WTC11 (cell line): ENCODE measurements around the gene UPF2. TPM values are rescaled to one million over a fixed set of nuclear protein-coding genes. Genes with fewer than 3 reads are reported as not detected.

ENCODE experiments used
- ATAC-seq: fragments of 200-7000 bp; cut with Tn5 transposase; 2 replicates; pipeline ENCODE4 v1.10.0; 2021; ENCODE audit warnings: mild to moderate bottlenecking, moderate library complexity
- CTCF ChIA-PET: fragments of 300-600 bp; sonication (Branson Sonifier 250); formaldehyde crosslinking; loops from one replicate; lab custom pipeline; 2021; ENCODE audit warnings: antibody characterized with exemption; lab: Charles Lee
- POLR2A ChIA-PET: fragments of 350-600 bp; sonication (Branson Sonifier 250); formaldehyde crosslinking; loops from one replicate; lab custom pipeline; 2021; ENCODE audit warnings: antibody characterized with exemption; lab: Charles Lee
- DNase-seq: peaks from one replicate; pipeline ENCODE4 v3.0.0; 2021; ENCODE audit warnings: low spot score
- H3K27ac Mint-ChIP-seq: 2 replicates; pipeline ENCODE4 v1.8.0; 2021; ENCODE audit warnings: mixed read lengths
- H3K27me3 Mint-ChIP-seq: 2 replicates; pipeline ENCODE4 v1.8.0; 2021; ENCODE audit warnings: low read depth, mild to moderate bottlenecking, moderate library complexity, mixed read lengths
- H3K36me3 Mint-ChIP-seq: 2 replicates; pipeline ENCODE4 v1.8.0; 2021; ENCODE audit warnings: mixed read lengths
- H3K4me1 Mint-ChIP-seq: 2 replicates; pipeline ENCODE4 v1.8.0; 2022; ENCODE audit warnings: mixed read lengths
- H3K4me3 Mint-ChIP-seq: 2 replicates; pipeline ENCODE4 v1.8.0; 2021; ENCODE audit warnings: mild to moderate bottlenecking, moderate library complexity, mixed read lengths
- H3K9me3 Mint-ChIP-seq: 2 replicates; pipeline ENCODE4 v1.8.0; 2021; ENCODE audit warnings: mixed read lengths
- AFF4 ChIP-seq: sonication (generic); formaldehyde crosslinking; IDR thresholded peaks from 2 replicates; pipeline ENCODE4 v1.8.1; 2023; ENCODE audit warnings: mild to moderate bottlenecking, missing genetic modification reagents, borderline replicate concordance
- CDX4 ChIP-seq: fragments of 250-450 bp; sonication (Bioruptor Pico); IDR thresholded peaks from 2 replicates; pipeline ENCODE4 v1.9.0; 2021; ENCODE audit warnings: moderate library complexity, mild to moderate bottlenecking, inconsistent platforms, borderline replicate concordance
- ETV6 ChIP-seq: sonication (generic); formaldehyde crosslinking; IDR thresholded peaks from 2 replicates; pipeline ENCODE4 v1.8.1; 2022; ENCODE audit warnings: mild to moderate bottlenecking, missing genetic modification reagents
- HMGXB4 ChIP-seq: sonication (generic); formaldehyde crosslinking; IDR thresholded peaks from 2 replicates; pipeline ENCODE4 v1.8.1; 2023; ENCODE audit warnings: mild to moderate bottlenecking, moderate library complexity, missing genetic modification reagents
- MYBL2 ChIP-seq: sonication (generic); formaldehyde crosslinking; IDR thresholded peaks from 2 replicates; pipeline ENCODE4 v1.8.1; 2023; ENCODE audit warnings: mild to moderate bottlenecking, moderate library complexity, missing genetic modification reagents
- NFATC4 ChIP-seq: fragments of 250-450 bp; sonication (Bioruptor Pico); IDR thresholded peaks from 2 replicates; pipeline ENCODE4 v1.9.0; 2021; ENCODE audit warnings: mild to moderate bottlenecking
- RORB ChIP-seq: fragments of 250-450 bp; sonication (Bioruptor Pico); IDR thresholded peaks from 2 replicates; pipeline ENCODE4 v1.9.0; 2021; ENCODE audit warnings: mild to moderate bottlenecking
- ZNF232 ChIP-seq: sonication (generic); formaldehyde crosslinking; IDR thresholded peaks from 2 replicates; pipeline ENCODE4 v1.8.0; 2022; ENCODE audit warnings: mild to moderate bottlenecking, missing genetic modification reagents
- ZNF423 ChIP-seq: fragments of 250-450 bp; sonication (Bioruptor Pico); IDR thresholded peaks from 2 replicates; pipeline ENCODE4 v2.1.2; 2022; ENCODE audit warnings: mild to moderate bottlenecking, moderate library complexity
- total RNA-seq: library from RNA; stranded (reverse); gene quantifications from 3 replicates; pipeline ENCODE4 v1.2.3, GENCODE V29; 2021
- TF ChIP-seq, protein P1 (sequence below): fragments of 250-450 bp; sonication (Bioruptor Pico); IDR thresholded peaks from 2 replicates; pipeline ENCODE4 v2.1.2; 2022; ENCODE audit warnings: mild to moderate bottlenecking, moderate library complexity
- TF ChIP-seq, protein P2 (sequence below): sonication (generic); formaldehyde crosslinking; IDR thresholded peaks from 2 replicates; pipeline ENCODE4 v1.8.1; 2022; ENCODE audit warnings: mild to moderate bottlenecking, missing genetic modification reagents, moderate library complexity, borderline replicate concordance
- TF ChIP-seq, protein P3 (sequence below): sonication (generic); formaldehyde crosslinking; IDR thresholded peaks from 2 replicates; pipeline ENCODE4 v1.8.1; 2023; ENCODE audit warnings: mild to moderate bottlenecking, missing genetic modification reagents
- TF ChIP-seq, protein P4 (sequence below): sonication (generic); formaldehyde crosslinking; IDR thresholded peaks from 2 replicates; pipeline ENCODE4 v1.8.1; 2023; ENCODE audit warnings: mild to moderate bottlenecking, missing genetic modification reagents
- TF ChIP-seq, protein P5 (sequence below): sonication (generic); formaldehyde crosslinking; IDR thresholded peaks from 2 replicates; pipeline ENCODE4 v1.8.0; 2022; ENCODE audit warnings: missing genetic modification reagents

UPF2 gene
- total RNA-seq, 1 experiment from 2014 or later: 24.3 TPM

GRCh38 chr10:12061124-12061523 lies 18.5 kb upstream of the UPF2 start:
- ATAC-seq (no peak), DNase-seq (no peak)
- POLR2A ChIA-PET: no interaction called here
- no peak overlapping the region for H3K4me3 Mint-ChIP-seq
- no peaks in the 10 kb centered on the region; the same call in 1 of the 2 replicates for H3K27me3 Mint-ChIP-seq
- H3K4me1 Mint-ChIP-seq: peaks cover 12% of the 10 kb centered on the region
- H3K9me3 Mint-ChIP-seq: no peaks in the 10 kb centered on the region
- no peak overlapping the region for H3K27ac Mint-ChIP-seq
- H3K36me3 Mint-ChIP-seq: no peaks in the 10 kb centered on the region
- CTCF ChIA-PET: interaction anchor here (0.6 kb wide), 1 partner anchor 1013 kb away, joined by 6 read pairs; no protein-coding TSS in a partner anchor
- no peak for TF ChIP-seq CDX4 (CRISPR knock-in tag)
- no peak for TF ChIP-seq ZNF232 (CRISPR knock-in tag)
- no peak for TF ChIP-seq ETV6
- no peak for TF ChIP-seq ZNF423 (CRISPR knock-in tag)
- TF ChIP-seq, protein P1, sequence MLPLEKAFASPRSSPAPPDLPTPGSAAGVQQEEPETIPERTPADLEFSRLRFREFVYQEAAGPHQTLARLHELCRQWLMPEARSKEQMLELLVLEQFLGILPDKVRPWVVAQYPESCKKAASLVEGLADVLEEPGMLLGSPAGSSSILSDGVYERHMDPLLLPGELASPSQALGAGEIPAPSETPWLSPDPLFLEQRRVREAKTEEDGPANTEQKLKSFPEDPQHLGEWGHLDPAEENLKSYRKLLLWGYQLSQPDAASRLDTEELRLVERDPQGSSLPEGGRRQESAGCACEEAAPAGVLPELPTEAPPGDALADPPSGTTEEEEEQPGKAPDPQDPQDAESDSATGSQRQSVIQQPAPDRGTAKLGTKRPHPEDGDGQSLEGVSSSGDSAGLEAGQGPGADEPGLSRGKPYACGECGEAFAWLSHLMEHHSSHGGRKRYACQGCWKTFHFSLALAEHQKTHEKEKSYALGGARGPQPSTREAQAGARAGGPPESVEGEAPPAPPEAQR (CRISPR knock-in tag): no peak
- TF ChIP-seq HMGXB4 (CRISPR knock-in tag): no peak
- TF ChIP-seq, protein P2, sequence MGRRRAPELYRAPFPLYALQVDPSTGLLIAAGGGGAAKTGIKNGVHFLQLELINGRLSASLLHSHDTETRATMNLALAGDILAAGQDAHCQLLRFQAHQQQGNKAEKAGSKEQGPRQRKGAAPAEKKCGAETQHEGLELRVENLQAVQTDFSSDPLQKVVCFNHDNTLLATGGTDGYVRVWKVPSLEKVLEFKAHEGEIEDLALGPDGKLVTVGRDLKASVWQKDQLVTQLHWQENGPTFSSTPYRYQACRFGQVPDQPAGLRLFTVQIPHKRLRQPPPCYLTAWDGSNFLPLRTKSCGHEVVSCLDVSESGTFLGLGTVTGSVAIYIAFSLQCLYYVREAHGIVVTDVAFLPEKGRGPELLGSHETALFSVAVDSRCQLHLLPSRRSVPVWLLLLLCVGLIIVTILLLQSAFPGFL: no peak
- TF ChIP-seq NFATC4 (CRISPR knock-in tag): no peak
- TF ChIP-seq, protein P3, sequence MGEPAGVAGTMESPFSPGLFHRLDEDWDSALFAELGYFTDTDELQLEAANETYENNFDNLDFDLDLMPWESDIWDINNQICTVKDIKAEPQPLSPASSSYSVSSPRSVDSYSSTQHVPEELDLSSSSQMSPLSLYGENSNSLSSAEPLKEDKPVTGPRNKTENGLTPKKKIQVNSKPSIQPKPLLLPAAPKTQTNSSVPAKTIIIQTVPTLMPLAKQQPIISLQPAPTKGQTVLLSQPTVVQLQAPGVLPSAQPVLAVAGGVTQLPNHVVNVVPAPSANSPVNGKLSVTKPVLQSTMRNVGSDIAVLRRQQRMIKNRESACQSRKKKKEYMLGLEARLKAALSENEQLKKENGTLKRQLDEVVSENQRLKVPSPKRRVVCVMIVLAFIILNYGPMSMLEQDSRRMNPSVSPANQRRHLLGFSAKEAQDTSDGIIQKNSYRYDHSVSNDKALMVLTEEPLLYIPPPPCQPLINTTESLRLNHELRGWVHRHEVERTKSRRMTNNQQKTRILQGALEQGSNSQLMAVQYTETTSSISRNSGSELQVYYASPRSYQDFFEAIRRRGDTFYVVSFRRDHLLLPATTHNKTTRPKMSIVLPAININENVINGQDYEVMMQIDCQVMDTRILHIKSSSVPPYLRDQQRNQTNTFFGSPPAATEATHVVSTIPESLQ: no peak
- TF ChIP-seq, protein P4, sequence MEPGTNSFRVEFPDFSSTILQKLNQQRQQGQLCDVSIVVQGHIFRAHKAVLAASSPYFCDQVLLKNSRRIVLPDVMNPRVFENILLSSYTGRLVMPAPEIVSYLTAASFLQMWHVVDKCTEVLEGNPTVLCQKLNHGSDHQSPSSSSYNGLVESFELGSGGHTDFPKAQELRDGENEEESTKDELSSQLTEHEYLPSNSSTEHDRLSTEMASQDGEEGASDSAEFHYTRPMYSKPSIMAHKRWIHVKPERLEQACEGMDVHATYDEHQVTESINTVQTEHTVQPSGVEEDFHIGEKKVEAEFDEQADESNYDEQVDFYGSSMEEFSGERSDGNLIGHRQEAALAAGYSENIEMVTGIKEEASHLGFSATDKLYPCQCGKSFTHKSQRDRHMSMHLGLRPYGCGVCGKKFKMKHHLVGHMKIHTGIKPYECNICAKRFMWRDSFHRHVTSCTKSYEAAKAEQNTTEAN (CRISPR knock-in tag): no peak
- TF ChIP-seq, protein P5, sequence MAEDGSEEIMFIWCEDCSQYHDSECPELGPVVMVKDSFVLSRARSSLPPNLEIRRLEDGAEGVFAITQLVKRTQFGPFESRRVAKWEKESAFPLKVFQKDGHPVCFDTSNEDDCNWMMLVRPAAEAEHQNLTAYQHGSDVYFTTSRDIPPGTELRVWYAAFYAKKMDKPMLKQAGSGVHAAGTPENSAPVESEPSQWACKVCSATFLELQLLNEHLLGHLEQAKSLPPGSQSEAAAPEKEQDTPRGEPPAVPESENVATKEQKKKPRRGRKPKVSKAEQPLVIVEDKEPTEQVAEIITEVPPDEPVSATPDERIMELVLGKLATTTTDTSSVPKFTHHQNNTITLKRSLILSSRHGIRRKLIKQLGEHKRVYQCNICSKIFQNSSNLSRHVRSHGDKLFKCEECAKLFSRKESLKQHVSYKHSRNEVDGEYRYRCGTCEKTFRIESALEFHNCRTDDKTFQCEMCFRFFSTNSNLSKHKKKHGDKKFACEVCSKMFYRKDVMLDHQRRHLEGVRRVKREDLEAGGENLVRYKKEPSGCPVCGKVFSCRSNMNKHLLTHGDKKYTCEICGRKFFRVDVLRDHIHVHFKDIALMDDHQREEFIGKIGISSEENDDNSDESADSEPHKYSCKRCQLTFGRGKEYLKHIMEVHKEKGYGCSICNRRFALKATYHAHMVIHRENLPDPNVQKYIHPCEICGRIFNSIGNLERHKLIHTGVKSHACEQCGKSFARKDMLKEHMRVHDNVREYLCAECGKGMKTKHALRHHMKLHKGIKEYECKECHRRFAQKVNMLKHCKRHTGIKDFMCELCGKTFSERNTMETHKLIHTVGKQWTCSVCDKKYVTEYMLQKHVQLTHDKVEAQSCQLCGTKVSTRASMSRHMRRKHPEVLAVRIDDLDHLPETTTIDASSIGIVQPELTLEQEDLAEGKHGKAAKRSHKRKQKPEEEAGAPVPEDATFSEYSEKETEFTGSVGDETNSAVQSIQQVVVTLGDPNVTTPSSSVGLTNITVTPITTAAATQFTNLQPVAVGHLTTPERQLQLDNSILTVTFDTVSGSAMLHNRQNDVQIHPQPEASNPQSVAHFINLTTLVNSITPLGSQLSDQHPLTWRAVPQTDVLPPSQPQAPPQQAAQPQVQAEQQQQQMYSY (CRISPR knock-in tag): no peak
- TF ChIP-seq, all 79 proteins: peak for 0

DNA sequence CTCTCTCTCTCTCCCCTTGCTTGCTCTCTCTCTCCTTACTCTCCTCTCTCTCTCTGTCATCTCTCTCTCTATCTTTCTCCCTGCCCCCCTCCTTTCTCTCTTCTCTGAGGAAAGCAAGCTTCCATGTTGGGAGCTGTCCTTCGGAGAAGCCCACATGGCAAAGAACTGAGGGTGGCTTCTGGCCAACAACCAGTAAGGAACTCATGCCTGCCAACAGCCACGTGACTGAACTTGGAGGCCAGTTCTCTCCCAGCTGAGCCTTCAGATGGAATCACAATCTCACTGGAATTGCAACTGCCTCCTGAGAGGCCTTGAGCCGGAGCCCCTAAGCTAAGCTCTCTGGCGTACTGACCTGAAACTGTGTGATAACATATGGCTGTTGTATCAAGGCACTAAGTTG lies 14.1 kb upstream of the UPF2 start:
- H3K36me3 Mint-ChIP-seq: no peaks in the 10 kb centered on the region
- no peaks in the 10 kb centered on the region for H3K4me1 Mint-ChIP-seq
- H3K4me3 Mint-ChIP-seq: no peak overlapping the region
- ATAC-seq (no peak), DNase-seq (no peak)
- H3K27ac Mint-ChIP-seq: no peak overlapping the region
- no peaks in the 10 kb centered on the region; the same call in 1 of the 2 replicates for H3K27me3 Mint-ChIP-seq
- CTCF ChIA-PET: no interaction called here
- no peaks in the 10 kb centered on the region for H3K9me3 Mint-ChIP-seq
- no peak for TF ChIP-seq RORB
- TF ChIP-seq MYBL2 (CRISPR knock-in tag): no peak
- TF ChIP-seq ETV6: no peak
- TF ChIP-seq AFF4: no peak
- POLR2A ChIA-PET: no interaction called here
